OCI-LY1 (cell line): ENCODE measurements around the gene PER1.

Source experiments
- CTCF ChIP-seq: fragments of 200-600 bp; sonication (generic), shearing (Covaris generic); IDR thresholded peaks from 2 replicates; pipeline ENCODE4 v1.5.1; 2017; ENCODE audit warnings: mild to moderate bottlenecking, antibody characterized with exemption, low read length, moderate library complexity, mixed read lengths
- EZH2 ChIP-seq: fragments of 200-600 bp; sonication (generic), shearing (Covaris generic); IDR thresholded peaks from 2 replicates; pipeline ENCODE4 v1.8.0; 2017; ENCODE audit warnings: borderline replicate concordance, mixed run types, mild to moderate bottlenecking, antibody characterized with exemption, low read length, moderate library complexity, mixed read lengths

GRCh38 chr17:8189711-8190477 lies 37.7 kb upstream of the PER1 start, which contains the start of gene BORCS6:
- TF ChIP-seq EZH2 (no peak), CTCF (peak; percentile 21; the same call in 1 of the 2 replicates)
